RWPE2 (cell line): ENCODE data around the gene PRDX3.
"Not testable (repeated sequence)": the region's sequence is repeated elsewhere in the genome, so short reads cannot be mapped to it uniquely, and the experiment has no call there.

Experiments used
- ATAC-seq: fragments of 200-7000 bp; cut with Tn5 transposase; 3 replicates; pipeline ENCODE4 v1.9.1; 2021; ENCODE audit warnings: low read depth
- DNase-seq: peaks from one replicate; pipeline ENCODE4 v3.0.0-alpha.2; 2020; ENCODE audit warnings: low spot score
- H3K27ac ChIP-seq: fragments of 450-650 bp; 2 replicates; pipeline ENCODE4 v1.5.1; 2017; ENCODE audit warnings: mild to moderate bottlenecking; ENCODE audit not compliant: poor library complexity, severe bottlenecking
- H3K27me3 ChIP-seq: fragments of 250-450 bp; sonication (Bioruptor Pico); 2 replicates; pipeline ENCODE4 v1.5.1; 2021; ENCODE audit warnings: mild to moderate bottlenecking, moderate library complexity; ENCODE audit not compliant: insufficient read depth, poor library complexity, severe bottlenecking
- H3K36me3 ChIP-seq: fragments of 250-450 bp; sonication (Bioruptor Pico); 2 replicates; pipeline ENCODE4 v1.5.1; 2020; ENCODE audit warnings: low read depth, mild to moderate bottlenecking, moderate library complexity
- H3K4me1 ChIP-seq: fragments of 250-450 bp; sonication (Bioruptor Pico); 2 replicates; pipeline ENCODE4 v1.5.1; 2021; ENCODE audit warnings: mild to moderate bottlenecking, moderate library complexity; ENCODE audit not compliant: insufficient read depth, poor library complexity, severe bottlenecking
- H3K4me3 ChIP-seq: fragments of 250-450 bp; sonication (Bioruptor Pico); 2 replicates; pipeline ENCODE4 v1.5.1; 2021; ENCODE audit warnings: mild to moderate bottlenecking, moderate library complexity; ENCODE audit not compliant: severe bottlenecking
- H3K9me3 ChIP-seq: fragments of 250-450 bp; sonication (Bioruptor Pico); 2 replicates; pipeline ENCODE4 v1.5.1; 2021; ENCODE audit warnings: mild to moderate bottlenecking, moderate library complexity; ENCODE audit not compliant: severe bottlenecking
- CTCF ChIP-seq: fragments of 450-650 bp; IDR thresholded peaks from one replicate; pipeline ENCODE4 v1.5.1; 2017; ENCODE audit warnings: mild to moderate bottlenecking, moderate library complexity; ENCODE audit not compliant: poor library complexity, severe bottlenecking

Gene PRDX3

GRCh38 chr10:119183664-119184412, 5.2 kb upstream of the PRDX3 start:
- Histone ChIP-seq H3K27ac (no peak overlapping the region), H3K4me3 (no peak overlapping the region), H3K36me3 (no peaks in the 10 kb centered on the region), H3K27me3 (no peaks in the 10 kb centered on the region), H3K4me1 (peaks cover 3% of the 10 kb centered on the region), H3K9me3 (no peaks in the 10 kb centered on the region)
- no peak for TF ChIP-seq CTCF
- DNase-seq = no peak
- no peak for ATAC-seq

GRCh38 chr10:119180850-119181400, 2.3 kb upstream of the PRDX3 start:
- not testable (repeated sequence) for DNase-seq, H3K4me3 ChIP-seq, H3K4me1 ChIP-seq, H3K9me3 ChIP-seq, ATAC-seq, H3K27ac ChIP-seq, H3K27me3 ChIP-seq
- H3K36me3 ChIP-seq = peaks cover 14% of the 10 kb centered on the region

- peaks cover 6% of the 10 kb centered on the region for H3K4me1 ChIP-seq
- DNase-seq = no peak
- H3K9me3 ChIP-seq = no peaks in the 10 kb centered on the region
- H3K27ac ChIP-seq = peak overlapping the region; percentile 61
- peak overlapping the region; percentile 100 for H3K4me3 ChIP-seq
- H3K36me3 ChIP-seq = peaks cover 40% of the 10 kb centered on the region
- peak; percentile 24; the same call in 1 of the 3 replicates for ATAC-seq
- no peak for TF ChIP-seq CTCF
- no peaks in the 10 kb centered on the region for H3K27me3 ChIP-seq
These were observed 772 bp downstream of the PRDX3 start for GRCh38 chr10:119177708-119178371.

- no peak for TF ChIP-seq CTCF
These were observed 2.4 kb downstream of the PRDX3 start for GRCh38 chr10:119176166-119176565.

GRCh38 chr10:119174109-119174508, 4.5 kb downstream of the PRDX3 start:
- Histone ChIP-seq H3K27me3 (no peaks in the 10 kb centered on the region), H3K9me3 (no peaks in the 10 kb centered on the region), H3K36me3 (peaks cover 75% of the 10 kb centered on the region), H3K27ac (no peak overlapping the region), H3K4me3 (no peak overlapping the region), H3K4me1 (peaks cover 5% of the 10 kb centered on the region)
- TF ChIP-seq CTCF = no peak
- DNase-seq (no peak), ATAC-seq (no peak)

More at GRCh38 chr10:119176166-119176565, 2.4 kb downstream of the PRDX3 start:
- Histone ChIP-seq H3K9me3 (no peaks in the 10 kb centered on the region), H3K36me3 (peaks cover 57% of the 10 kb centered on the region), H3K4me1 (peaks cover 6% of the 10 kb centered on the region), H3K27ac (no peak overlapping the region), H3K27me3 (no peaks in the 10 kb centered on the region), H3K4me3 (no peak overlapping the region)
- no peak for DNase-seq
- no peak for ATAC-seq
